ENCODE results near the gene GSPT1.

DNA sequence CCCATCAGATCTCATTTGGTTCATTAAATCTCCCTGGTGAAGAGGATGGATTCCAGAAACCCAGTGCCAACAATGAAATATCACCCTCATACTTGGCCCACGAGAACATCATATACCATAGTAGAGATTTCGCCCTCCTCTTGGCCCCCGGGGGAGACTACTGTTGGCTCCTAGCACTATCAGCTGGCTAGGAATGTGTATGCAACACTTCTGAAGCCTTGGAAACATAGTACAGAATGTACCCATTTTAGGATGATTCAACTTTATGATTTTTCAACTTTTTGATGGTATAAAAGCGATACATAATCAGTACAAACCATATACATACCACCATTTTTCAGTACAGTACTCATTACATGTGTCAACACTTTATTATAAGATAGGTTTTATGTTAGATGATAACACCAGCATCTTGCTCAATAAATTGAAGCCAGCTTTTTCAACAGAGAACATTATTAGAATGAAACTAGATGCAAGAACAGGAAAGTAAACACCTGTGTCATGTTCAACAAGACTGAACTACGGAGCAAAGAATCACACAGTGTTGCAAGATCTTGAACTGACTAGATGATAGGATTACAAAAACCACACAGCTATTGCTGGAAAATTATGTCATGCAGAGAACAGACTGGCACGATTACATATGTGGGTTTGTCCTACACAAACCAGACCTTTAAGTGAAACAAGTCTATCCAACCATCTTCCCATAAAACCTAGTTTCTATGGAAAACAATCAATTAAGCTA, 81.6 kb downstream of the GSPT1 start:
- TF ChIP-seq CTCF (IDR thresholded peaks at IDR 0.05; ENCODE audit: insufficient read depth, low read length, poor library complexity, severe bottlenecking) (no peak), EZH2phosphoT487 (conservative IDR thresholded peaks at IDR 0.05; ENCODE audit: low read length) (no peak)
